ENCODE results near the gene NRXN3.

Gene NRXN3

DNA sequence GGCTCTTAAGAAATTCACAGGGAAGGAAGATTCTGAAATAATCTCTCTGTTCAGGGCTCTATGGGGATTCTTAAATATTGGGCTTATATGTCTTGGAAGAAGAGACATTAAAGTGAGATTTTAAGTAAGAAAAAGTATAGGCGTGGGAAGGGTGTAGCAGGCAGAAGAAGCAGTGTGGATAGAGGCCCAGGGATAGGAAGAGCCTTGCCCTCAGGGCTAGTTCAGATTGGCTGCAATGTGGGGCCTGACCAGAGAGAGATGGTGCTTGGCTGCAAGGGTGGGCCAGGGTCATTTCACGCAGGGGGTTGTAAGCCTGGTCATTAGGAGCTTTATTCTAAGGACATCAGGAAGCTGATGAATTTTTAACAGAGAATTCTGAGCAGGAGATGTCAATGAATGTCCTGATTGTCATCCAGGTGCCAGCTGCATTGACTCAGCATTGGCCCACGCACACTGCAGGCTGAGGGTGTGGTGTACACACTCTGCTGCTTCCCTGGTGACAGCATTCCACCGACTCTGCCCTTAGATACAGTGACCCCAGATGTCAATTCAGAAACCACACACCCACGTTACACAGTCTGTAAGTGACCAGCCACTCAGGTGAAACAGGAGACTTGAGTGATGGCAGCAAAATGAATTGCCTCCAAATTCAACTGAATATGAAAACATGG, 582.5 kb downstream of the NRXN3 start:
- no peak for DNase-seq

DNA sequence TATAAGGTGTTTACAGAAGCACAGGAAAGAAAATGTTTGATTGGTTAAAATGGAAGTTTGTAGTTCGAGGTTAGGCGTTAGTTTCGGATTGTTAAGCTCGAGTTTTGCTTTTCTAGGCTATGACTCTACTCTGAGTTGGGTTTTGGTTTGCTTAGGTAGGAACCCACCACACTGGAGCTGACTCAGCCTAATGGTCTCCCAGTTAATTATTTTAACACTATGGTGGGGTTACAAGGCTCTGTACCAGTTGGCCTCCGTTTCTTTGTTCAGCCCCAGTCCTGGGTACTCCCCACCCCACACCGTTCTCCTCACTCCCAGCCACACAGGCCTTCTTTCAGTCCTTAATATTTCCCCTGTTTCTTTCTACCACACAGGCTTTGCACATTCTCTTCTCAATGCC, 583.9 kb downstream of the NRXN3 start:
- no peak for DNase-seq

DNA sequence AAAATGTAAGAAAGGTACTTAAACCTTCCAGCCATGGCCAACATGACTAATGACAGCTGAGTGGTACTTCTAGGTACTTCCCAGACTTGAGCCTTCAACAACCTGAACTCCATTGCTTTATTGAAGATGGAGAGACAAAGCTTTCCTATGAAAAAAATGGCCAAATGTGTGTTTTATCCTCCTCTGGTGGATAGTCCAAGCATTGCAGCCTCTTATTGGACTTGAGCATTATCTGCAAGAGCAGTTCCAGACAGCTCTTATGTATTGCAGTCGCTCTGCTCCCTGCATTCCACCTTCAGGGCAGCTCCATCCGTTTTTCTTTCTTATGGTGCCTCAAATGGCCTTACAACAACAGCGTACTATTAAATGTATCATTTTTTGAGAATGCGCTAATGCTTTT, 588.2 kb downstream of the NRXN3 start:
- DNase-seq: no peak

DNA sequence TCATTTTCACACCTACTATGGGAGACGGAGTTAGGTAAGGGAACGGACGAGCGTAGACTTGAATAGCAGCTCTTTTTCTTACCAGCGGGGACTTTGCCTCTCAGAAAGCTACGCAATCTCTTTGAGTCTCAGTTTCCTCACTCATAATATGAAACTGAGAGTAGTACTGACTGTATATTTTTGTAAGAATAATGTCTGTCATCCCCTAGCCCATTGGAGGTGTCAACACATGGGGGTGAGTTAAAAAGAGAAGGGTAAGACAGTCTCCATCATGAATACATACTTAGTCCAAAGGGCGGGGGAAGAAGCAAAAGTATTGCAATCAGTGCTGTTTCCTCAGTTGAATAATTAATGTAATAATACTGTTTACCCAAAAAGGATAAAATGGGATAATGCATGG, 592.2 kb downstream of the NRXN3 start:
- no peak for DNase-seq

DNA sequence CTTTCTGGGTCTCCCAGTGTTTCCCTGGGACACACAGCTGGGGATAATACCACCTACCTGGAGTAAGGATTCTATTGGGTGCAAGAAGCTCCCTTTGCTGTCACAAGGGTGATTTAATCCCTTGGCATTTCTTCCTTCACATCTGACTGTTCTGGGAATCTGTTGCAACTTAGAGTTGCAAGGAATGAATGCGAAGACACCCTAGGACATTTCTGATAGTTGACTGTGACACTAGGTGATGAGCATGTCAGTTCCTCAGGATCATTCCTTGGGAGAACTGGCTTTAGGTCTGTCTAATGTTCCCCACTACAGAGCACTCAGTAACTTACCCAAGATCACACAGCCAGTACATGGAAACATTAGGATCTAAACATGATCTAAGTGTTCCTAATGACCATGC, 593.6 kb downstream of the NRXN3 start:
- DNase-seq: no peak

DNA sequence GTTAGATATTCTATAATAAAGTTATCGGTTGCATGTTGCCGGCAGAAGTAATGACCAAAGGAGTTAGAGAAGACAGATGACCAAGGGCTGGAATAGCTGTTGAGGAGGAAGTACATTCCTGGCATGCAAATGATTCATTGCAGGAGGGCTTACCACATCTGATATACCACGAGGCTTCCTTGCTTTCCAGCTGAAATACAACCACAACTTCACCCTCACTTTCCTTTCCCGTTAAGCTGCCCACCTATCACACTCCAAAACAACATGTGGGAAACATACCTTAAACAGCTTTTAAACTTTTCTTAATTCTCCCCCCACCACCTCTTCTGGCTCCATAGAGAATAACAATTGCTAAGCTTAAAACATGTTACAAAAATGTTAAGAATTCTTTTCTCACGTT, 594.1 kb downstream of the NRXN3 start:
- no peak for DNase-seq

DNA sequence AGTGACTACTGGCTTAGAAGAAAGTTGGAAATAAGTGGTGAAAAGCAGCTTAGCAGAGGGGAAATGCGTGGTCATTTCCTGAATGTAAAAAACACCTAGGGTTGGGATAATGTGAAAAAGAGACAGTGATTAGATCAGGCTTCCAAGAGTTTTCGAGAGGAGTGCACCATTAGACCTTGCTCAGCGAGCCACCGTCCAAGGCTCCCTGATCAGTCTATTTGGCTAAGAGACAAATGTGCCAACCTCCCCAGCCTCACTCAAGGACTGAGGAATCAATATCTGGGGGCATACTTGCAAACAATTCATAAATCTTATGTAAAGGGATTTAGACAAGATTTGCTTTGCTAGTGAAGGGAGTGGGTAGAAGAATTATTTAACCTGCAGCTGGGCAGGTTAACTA, 594.5 kb downstream of the NRXN3 start:
- no peak for DNase-seq

DNA sequence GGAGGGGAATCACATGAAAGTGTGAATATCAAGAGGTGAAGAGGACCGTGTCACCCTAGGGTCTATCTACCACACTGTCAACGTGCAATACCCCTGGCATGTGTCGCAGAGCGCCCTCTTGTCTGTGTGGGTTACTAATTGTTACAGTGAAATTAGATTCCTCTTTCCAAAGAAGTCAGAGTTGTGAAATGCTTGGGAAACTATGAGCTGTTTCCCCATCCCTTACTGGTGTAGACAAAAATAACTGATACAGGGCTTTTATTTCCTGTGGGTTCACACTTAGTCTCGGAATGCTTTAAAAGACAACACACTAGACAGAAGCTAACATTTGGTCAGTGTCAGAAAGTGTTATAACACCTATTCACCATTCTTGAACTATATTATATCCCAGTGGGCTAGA, 597.3 kb downstream of the NRXN3 start:
- no peak for DNase-seq

DNA sequence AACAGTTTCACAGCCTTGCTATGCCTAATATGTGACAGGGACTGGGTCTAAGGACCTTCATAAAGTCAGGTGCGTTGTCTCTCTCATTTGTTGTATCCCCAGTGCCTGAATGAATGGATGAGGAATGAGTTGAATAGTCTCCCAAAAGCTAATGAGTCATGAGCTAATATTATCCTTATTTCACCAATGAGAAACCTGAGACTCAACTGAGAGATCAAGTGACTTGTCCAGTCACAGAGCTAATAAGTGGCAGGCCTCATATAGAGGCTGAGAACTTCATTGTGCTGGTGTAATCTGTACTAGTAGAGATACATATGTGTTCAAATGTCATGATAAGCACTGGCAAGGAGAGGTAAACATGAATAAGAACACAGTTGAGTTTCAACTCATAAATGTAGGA, 612.4 kb downstream of the NRXN3 start:
- DNase-seq: no peak

DNA sequence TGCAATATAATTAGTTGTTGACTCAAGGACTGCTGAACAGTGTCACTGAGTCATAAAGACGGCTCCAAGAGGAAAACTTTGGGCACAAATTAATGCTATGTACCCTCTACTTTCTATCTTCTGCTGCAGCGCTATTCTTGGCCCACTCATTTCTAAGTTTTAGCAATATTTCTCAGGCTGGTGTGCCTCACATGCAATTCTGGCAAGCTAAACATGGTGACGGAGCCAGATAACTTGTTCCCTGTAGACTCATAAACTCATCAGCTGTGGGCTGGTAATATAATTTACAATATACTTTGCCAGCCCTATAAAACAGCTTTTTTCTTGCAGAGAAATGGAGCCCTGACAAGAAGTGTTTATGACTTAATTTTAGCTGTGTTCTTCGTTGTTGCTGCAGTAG, 615.1 kb downstream of the NRXN3 start:
- no peak for DNase-seq

DNA sequence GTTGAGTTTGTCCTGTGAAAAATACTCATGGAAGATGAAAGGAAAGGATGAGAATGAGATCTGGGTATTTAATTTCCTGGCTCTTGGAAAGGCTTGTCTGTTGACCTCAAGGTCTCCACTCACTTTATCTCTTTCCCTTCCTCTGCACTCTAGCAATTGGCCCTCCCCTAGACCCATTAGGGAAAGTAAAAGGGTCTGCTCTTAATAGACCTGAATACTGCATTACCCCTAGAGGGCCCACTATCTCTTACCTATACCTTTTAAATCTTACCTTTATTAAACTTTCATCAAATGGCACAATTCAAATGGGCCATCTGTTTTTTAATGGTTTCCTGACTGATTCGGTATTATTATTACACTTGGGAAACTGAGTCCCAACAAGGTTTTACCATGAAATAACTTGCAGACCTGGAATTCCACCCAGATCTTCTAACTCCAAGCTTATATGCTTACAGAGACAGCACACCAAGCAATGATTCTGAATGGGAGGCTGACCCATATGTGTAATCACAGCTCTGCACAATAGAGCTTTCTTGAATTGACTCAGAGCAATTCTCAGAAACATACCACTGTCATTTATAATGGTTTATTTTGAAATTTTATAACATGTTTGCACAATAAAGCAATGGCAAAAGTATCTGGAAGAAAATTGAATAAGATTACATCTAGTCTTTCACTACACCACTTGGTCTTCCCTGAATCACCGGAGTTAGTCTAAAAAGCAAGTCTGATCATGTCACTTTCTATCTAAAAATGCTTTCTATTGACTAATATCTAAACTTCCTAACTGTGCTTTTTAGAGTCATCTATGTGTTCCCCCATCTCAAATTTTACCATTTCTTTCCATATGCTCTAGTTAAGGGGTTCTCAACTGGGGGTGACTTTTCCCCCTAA, 618.5 kb downstream of the NRXN3 start:
- peak in 1 of 5 experiments; percentile 9 for DNase-seq

DNA sequence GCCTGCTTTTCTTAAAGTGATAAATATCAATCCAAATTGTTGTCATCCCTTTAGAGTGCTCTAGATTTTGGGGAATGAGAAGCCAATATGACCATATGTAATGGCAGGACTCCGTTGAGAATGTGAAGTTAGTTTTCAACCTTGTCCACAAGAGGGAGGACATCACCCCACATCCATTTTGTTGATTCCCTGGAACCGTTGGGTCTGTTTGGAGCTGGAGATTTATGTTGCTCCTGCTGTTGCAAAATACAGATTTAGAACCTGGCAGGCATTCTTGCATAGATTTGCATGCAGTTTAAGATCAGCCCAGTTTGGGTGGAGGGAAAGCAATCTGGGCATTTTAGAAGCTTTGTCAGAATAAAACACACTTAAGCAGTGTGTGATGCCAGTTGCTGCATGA, 620.1 kb downstream of the NRXN3 start:
- DNase-seq: no peak

DNA sequence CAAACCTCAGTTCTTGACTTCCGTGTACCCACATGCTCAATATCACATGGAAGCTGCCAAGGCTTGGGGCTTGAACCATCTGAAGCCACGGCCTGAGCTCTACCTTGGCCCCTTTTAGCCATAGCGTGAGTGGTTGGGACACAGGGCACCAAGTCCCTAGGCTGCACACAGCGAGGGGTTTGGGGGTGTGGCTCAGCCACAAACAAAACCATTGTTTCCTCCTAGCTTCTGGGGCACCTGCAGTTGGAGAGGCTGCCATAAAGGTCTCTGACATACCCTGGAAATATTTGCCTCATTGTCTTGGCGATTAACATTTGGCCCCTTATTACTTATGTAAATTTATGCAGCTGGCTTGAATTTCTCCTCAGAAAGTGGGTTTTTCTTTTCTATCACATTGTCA, 628.6 kb downstream of the NRXN3 start:
- DNase-seq: no peak

DNA sequence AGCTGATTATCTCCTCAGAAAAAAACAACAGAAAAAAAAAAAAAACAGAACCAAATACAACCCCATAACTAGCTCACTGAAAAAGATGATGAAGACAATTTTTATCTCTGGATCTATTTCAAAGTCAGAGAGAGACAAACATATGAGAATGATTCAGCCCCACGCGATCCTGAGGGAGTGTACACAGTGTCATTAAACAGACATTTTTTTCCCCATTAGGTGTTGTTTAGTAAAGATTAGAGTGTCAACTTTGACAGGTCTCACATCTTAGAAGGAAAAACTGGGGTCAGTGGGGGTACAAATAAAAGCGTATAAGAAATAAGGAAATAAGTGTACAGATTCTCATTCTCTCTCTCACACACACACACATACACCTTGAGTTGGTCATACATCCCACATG, 635.4 kb downstream of the NRXN3 start:
- no peak for DNase-seq

DNA sequence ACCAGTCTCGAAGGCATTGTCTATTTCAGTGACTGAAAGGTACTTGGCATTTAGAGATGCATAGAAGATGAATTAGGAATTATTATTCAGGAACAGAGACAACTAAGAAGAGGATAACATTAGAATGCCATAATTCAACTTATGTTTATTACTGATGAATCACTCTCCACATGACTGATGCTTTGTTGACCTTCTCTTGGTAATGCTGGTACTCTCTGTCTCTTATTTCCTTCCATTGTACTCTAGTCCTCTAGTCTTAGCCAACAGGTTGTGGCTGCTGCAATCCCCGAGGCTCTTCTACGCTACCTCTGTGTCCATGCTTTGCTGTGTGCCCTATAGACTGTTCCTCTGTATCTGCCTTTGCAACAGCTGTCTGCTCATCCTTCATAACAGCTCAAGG, 652.9 kb downstream of the NRXN3 start:
- no peak for DNase-seq

DNA sequence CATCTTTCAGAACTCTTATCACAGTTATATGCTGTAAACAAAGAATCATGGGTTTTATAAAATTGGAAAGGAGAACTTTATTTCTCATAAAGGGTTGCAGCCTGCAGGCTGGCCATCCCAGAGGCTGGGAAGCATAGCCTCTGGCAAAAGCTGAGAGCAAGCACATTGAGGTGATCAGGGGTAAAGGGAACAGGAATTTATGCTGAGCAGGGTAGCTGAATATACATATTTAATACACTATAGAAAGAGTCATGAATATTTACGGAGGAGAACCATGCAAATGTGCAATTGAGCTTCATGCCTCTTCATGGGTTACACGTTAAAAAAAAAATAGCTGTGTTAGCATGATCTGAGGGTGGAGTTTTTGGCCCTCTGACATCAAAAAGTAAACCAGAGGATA, 653.3 kb downstream of the NRXN3 start:
- DNase-seq: no peak

DNA sequence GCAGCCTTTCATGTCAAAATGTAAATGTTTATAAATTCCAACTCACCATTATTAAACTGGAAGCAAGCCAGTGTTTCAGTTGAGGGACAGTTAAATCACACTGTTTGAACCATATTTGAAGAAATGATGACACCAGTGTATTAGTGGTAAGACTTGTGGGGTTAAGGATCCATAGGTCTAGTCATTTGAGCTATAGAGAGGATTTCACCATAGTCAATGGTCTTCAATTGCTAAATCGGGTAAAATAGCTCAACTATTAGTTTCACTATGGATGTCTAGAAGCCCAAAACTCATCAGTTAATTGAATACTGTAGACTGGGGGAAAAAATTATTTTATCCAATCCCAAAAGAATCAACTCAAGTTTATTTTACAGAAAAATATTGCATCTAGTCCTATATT, 659.1 kb downstream of the NRXN3 start:
- no peak for DNase-seq

DNA sequence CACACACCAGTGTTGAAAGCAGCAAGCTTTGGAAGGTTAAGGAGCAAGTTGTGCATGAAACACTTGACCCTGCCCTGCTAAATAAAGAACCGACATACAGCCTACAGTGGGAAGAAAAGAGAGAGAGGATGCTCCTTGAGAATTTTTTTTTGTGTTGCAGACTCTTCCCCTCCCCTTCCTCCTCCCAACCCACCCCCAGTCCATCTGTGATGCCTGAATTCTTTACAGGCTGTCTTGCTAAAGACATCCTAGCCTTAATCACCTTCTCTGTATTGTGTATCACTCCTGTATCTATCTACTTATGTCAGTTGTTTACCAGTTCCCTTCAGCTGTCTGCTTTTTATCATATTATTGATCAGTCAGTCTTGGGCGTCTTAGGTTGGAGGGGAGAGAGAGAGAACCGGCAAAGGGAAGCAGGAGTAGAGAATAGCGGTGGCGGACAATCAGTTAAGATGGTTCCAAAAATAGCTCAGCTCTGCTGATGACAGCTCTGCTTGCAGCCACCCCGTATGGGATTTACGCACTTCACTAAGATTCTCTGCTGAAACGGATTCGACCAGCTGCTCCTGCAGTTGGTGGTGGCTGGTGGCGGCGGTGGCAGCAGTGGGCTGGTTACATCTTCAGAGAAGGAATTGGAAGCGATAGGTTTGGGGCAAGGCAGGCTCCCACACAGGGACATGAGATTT, 664.7 kb downstream of the NRXN3 start:
- no peak for DNase-seq

DNA sequence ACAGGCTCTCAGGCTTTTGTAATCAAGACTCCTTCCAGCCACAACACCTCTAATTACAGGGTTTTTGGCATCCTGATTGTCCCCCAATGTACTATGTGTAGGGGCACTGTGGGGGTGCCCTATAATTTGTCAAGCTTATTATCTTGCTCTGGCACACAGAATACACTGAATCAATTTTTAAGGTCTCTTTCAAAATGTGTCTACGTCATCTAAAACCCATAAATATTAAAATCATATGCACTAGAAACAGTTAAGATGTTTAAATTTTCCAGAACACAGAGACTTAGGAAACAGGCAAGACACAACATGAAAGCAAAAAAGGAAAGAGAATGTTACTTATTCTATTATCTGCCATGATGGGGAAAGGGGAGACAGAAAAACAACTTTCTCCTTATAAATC, 665.7 kb downstream of the NRXN3 start:
- no peak for DNase-seq

DNA sequence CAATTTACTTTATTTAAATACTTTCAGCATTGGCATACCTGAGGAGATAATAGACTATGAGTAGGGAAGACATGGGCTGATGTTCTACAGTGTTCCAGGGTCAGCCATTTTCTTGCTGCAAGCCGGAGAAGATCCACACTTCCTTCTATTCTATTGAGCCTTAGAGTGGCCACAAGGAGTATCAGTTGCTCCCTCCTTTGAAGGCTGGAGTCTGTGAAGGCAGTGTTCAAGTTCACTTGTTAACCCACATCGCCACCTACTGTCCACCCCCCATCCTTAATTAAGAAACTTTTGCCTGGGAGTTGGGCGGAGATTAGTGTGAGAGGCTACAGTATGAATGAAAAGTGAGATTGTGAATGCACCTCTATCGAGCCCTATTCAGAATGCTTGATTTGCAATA, 666.6 kb downstream of the NRXN3 start:
- DNase-seq: peak in 1 of 5 experiments; percentile 25

DNA sequence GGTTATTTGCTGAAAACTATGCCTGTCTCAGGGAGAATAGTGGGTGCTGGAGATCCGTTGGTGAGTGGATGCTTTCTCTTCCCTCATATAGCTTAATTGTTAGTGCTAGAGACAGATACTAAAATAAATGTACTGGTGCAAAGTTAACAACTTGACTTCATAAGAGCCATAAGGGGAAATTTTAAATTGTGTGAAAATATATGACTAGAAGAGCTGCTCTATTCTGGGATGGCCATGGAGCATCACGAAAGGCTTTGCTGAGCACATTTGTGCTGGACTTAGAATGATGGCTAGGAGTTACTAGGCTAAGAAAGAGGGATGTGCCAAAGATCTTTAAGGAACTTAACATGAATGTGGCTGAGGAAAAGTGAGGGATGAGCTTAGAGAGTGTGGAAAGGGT, 668.8 kb downstream of the NRXN3 start:
- DNase-seq: no peak

DNA sequence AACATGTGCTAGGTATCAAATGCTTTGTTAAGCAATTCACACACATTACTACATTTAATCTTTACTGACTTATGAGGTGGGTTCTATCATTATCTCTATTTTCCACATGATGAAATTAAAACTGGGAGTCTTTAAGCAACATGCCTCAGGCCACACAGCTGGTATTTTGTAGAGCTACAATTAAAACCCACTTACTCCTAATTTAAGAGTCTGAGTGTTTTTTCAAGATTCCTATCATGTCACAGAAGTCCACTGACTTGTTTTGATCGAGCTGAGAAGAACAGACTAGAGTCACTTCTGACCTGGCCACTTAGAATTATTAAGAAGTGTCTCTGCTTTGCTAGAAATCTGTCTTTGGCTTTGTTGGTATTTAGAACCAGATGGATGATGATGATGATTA, 670.7 kb downstream of the NRXN3 start:
- no peak for DNase-seq

DNA sequence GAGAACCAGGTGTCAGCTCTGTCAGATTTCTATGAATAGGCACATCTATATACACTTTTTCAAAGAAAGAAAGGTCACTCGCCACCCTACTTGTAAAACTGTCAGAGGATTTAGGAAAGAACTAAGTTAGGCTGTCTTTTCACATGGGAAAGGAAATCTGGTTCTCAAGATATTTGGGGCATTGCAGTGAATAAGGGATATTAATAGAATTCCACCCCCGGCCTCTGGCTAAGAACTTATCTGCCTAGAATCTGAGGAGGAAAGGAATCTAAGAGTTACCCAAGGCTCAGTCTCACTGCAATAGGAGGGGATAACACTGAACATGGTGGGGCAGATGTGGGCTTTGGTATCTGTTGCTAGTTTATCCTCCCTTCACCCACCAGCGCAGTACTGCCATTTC, 677.6 kb downstream of the NRXN3 start:
- no peak for DNase-seq
